Bone marrow (tissue), 2 donors: ENCODE results near the gene PARP12.
A peak's percentile ranks its signal among the peaks of the same experiment; 100 is the strongest.
"Not testable (repeated sequence)": the region's sequence is repeated elsewhere in the genome, so short reads cannot be mapped to it uniquely, and the experiment has no call there.

ENCODE experiments used
- DNase-seq, 2 donors: peaks; one replicate each; lab custom pipeline; 2025; lab: John Stamatoyannopoulos, UW

PARP12 gene

GRCh38 chr7:140062528-140063299 is at the start of gene PARP12:
Gene PARP12, minus strand, starts transcription at chr7:140062951. Its CDS starts 104 bp downstream, at chr7:140062847.
- DNase-seq, result peak; percentile 69 to 90

GRCh38 chr7:140108777-140109176 is 46.0 kb upstream of the PARP12 start:
- not testable (repeated sequence) for DNase-seq

GRCh38 chr7:140096459-140096858 is 33.7 kb upstream of the PARP12 start:
- no peak for DNase-seq

- no peak for DNase-seq
These were observed 30.6 kb upstream of the PARP12 start for GRCh38 chr7:140093375-140093774.

GRCh38 chr7:140085447-140085846 is 22.7 kb upstream of the PARP12 start:
- DNase-seq, result no peak

GRCh38 chr7:140084972-140085371 is 22.2 kb upstream of the PARP12 start:
- DNase-seq, result peak in 1 of 2 donors; percentile 74

- DNase-seq, result peak in 1 of 2 donors; percentile 48
These were observed 21.4 kb upstream of the PARP12 start for GRCh38 chr7:140084142-140084655.

- DNase-seq, result no peak
These were observed 20.0 kb upstream of the PARP12 start for GRCh38 chr7:140082770-140083169.

GRCh38 chr7:140081774-140082425 is 19.1 kb upstream of the PARP12 start:
- DNase-seq, result no peak

GRCh38 chr7:140080919-140081318 is 18.2 kb upstream of the PARP12 start:
- DNase-seq, result no peak

GRCh38 chr7:140079121-140079536 is 16.4 kb upstream of the PARP12 start:
- no peak for DNase-seq

- peak in 1 of 2 donors; percentile 12 for DNase-seq
These were observed 15.6 kb upstream of the PARP12 start for GRCh38 chr7:140078392-140078791.

- DNase-seq, result no peak
These were observed 12.0 kb upstream of the PARP12 start for GRCh38 chr7:140074780-140075179.

- no peak for DNase-seq
These were observed 7.8 kb upstream of the PARP12 start for GRCh38 chr7:140070546-140070945.

GRCh38 chr7:140069298-140069949 is 6.7 kb upstream of the PARP12 start:
- no peak for DNase-seq

GRCh38 chr7:140068033-140068432 is 5.3 kb upstream of the PARP12 start:
- no peak for DNase-seq

- DNase-seq, result no peak
These were observed 4.3 kb upstream of the PARP12 start for GRCh38 chr7:140067052-140067451.

GRCh38 chr7:140062118-140062527 is 628 bp downstream of the PARP12 start:
- DNase-seq, result peak; percentile 33 to 66

- no peak for DNase-seq
These were observed 1.2 kb downstream of the PARP12 start for GRCh38 chr7:140061607-140061930.

GRCh38 chr7:140060788-140061606 is 1.8 kb downstream of the PARP12 start:
- DNase-seq, result no peak

- DNase-seq, result no peak
These were observed 2.5 kb downstream of the PARP12 start for GRCh38 chr7:140060243-140060630.
